G401.6 (cell line): Measurements from ENCODE around the gene CEMIP.

Source experiments
- FAIRE-seq: peaks from 2 replicates; lab custom pipeline; 2012; peaks lifted over from hg19 to GRCh38; lab: Jason Lieb, UNC

CEMIP gene

GRCh38 chr15:80778964-80779657 lies at the start of gene CEMIP:
TSS of gene CEMIP (plus strand) at chr15:80779370. CDS start at chr15:80873880, 94,510 bp downstream.
- no peak for FAIRE-seq

DNA sequence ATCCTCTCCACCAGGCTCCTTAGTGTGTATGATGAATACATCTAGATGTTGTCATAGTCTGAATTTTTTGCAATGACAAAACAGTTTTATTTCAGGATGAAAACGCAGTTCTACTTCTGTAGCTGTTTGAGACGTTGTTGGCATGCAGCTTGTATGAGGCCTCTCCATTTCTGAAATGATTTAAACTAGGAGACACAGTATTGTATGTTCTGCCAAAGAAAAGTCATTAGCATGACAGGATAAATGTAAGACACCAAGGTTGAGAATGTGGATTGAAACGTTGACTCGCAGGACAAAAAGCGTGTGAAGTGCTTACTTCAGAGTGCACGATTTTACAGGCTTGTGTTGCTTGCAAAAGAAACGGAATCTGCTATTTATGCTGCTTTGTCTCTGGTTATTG lies 48.8 kb upstream of the CEMIP start:
- no peak for FAIRE-seq

DNA sequence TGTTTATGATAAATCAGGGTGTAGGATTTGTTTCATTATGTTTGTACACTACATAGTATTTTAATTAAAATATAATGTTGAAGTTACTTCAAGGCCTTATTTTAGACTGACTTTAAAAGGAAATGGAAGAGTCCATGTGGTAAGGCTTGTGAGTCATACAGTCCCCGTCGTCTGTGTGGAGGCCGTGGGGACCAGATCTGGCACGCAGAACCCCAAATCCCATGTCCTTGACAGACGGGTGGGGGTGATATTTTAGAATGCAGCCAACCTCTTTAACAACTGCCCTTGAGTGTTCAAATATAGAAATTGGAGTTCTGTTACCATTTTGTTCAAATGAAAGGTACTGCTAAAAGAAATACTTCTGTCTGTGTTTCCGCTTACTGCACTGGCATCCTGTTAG lies 48.2 kb upstream of the CEMIP start:
- no peak for FAIRE-seq

GRCh38 chr15:80732167-80732566 lies 47.0 kb upstream of the CEMIP start:
- FAIRE-seq = no peak

- no peak for FAIRE-seq
These were observed 46.4 kb upstream of the CEMIP start for GRCh38 chr15:80732818-80733217.

GRCh38 chr15:80733460-80733859 lies 45.7 kb upstream of the CEMIP start:
- no peak for FAIRE-seq

- FAIRE-seq = no peak
These were observed 43.8 kb upstream of the CEMIP start for GRCh38 chr15:80735344-80735743.

GRCh38 chr15:80736560-80736959 lies 42.6 kb upstream of the CEMIP start:
- FAIRE-seq = no peak

DNA sequence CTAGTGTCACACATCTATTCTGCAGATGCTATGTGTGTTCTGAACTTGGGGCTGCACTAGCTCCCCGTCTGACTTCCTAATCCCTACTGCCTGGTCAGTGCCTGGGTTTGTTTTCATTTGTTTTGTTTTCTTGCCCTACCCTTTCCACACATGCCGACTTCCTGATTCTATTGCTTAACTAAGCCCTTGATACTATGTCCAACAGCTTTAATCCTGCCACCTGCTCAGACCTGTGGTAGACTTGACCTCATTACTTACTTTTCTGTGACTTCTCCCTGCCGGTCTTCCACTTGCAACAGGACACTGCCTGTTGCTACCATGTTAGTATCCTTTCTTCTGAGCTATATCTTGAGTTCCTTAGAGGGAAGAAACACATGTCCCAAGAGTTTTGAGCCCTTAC lies 39.3 kb upstream of the CEMIP start:
- FAIRE-seq = no peak

DNA sequence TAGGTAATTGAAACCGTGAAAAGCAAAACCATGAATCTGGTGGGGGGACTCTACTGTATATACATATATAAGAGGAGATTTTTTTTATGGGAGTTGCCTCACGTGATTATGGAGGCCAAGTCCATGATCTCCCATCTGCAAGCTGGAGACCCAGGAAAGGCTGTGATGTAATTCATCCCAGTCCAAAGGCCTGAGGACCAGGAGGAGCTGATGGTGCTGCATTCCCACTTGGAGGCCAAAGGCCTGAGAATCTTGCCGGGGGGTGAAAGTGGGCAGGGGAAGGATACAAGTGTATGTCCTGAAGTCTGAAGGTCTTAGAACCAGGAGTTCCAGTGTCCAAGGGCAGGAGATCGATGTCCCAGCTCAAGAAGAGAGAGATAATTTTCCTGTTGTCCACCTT lies 37.1 kb upstream of the CEMIP start:
- FAIRE-seq = no peak

DNA sequence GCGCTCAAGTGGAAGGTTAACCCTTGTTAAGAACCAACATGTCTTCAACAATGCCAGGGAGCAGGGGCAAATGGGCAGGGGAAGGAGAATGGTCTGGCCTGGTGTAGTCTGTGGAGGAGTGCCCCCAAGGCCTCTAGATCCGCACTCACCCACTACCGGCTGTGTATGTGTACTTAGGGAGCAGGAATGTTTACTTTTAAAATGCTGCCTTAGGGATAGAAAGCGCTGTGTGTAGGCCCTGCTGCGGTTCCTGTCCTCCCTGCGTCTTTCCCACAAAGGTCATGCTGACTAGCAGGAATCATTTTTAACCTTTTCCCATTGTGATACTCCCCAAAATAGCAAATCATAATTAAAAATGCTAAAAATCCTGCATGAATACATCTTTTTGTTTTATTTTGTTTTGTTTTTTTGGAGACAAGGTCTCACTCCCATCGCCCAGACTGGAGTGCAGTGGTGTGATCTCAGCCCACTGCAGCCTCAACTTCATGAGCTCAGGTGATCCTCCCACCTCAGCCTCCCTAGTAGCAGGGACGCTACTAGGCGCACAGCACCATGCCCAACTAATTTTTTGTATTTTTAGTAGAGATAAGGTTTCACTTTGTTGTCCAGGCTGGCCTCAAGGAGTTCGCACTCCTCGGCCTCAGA lies 35.9 kb upstream of the CEMIP start:
- FAIRE-seq = no peak

DNA sequence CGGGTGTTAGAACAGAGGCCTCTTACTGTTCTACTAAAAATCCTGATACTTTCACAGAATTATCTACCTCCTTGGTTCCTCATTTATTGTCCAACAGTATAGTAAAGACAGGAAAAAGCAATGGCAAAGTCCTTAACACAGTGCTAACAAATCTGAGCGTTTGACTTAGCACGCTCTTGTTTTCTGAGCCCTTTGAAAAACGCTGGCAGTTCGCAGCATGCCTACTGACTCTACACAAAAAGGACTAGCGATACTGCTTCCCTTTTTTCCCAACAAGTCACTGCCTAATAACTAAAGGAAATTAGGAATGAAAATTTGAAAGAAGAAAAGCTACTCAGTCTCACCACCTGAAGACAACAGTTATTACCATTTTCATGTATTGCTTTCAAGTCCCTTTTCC lies 34.8 kb upstream of the CEMIP start:
- no peak for FAIRE-seq

DNA sequence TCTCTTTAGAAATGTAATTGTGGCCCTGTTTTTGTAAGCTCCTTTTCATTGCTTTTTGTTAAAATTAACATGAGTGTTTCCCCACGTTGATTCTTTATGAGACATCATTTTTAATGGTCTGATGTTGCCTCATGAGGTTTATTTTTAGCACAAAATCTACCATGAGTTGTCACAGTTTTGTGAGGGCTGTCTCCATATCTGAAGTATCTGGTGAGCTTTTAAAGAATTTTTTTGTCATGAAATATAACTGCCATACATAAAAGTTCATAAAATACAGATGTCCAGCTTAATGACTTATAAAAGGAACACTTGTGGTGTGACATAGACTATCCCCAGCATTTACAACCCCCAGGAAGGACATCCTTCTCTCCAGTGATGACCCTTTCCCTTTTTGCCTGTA lies 34.3 kb upstream of the CEMIP start:
- FAIRE-seq = no peak

- FAIRE-seq = no peak
These were observed 33.3 kb upstream of the CEMIP start for GRCh38 chr15:80745888-80746287.

- no peak for FAIRE-seq
These were observed 31.7 kb upstream of the CEMIP start for GRCh38 chr15:80747317-80748053.

- FAIRE-seq = no peak
These were observed 29.6 kb upstream of the CEMIP start for GRCh38 chr15:80749589-80749988.

GRCh38 chr15:80750575-80750974 lies 28.6 kb upstream of the CEMIP start:
- FAIRE-seq = no peak

GRCh38 chr15:80752204-80752603 lies 27.0 kb upstream of the CEMIP start:
- no peak for FAIRE-seq

DNA sequence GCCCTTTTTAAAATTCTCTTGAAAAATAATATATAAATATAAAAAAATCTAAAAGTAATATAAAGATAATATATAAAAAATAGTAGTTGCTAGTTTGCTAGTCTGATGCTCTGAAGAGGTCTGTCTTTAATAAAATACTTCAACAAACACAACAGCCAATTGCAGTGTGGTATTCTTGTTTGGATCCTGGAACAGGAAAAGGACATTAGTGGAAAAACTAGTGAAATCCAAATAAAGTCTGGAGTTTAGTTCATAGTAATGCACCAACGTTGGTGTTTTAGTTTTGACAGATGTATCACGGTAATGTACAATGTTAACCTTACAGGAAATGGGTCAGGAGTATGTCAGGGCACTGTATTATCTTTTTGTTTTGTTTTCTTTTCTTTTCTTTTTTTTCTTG lies 26.0 kb upstream of the CEMIP start:
- no peak for FAIRE-seq

- no peak for FAIRE-seq
These were observed 25.2 kb upstream of the CEMIP start for GRCh38 chr15:80754014-80754413.

- no peak for FAIRE-seq
These were observed 23.3 kb upstream of the CEMIP start for GRCh38 chr15:80755885-80756284.

DNA sequence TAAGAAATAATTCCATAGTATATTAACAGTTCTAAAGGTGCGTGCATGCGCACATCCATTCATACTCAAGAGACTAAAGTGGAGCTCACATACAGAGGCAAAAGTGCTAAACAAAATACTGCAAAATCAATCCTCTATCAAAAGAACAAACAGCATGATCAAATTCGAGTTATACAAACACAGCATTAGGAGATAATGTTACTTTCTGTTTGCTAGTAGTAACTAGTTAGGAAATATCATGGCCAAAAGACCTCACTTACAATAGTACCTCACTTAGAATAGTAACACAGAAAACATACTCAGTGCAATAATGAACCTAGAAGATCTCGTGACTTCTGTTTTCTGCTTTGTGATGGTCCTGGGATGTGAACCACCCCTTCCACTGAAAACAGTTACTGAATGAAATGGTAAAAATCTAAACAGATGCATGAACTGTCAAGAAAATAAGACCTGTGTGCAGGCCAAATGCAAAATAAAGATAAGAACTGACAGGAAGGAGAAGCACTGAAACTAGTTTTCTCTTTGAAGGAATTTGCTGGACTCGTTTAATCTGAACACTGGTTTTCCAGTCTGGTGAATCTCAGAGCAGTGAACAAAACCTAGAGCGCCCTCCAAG lies 20.9 kb upstream of the CEMIP start:
- no peak for FAIRE-seq

- no peak for FAIRE-seq
These were observed 18.2 kb upstream of the CEMIP start for GRCh38 chr15:80760960-80761359.
